Kidney (tissue), 14 donors: ENCODE data around the gene RPL7L1. TPM values are rescaled to one million over a fixed set of nuclear protein-coding genes. Genes with fewer than 3 reads are reported as not detected.

ENCODE experiments used
- DNase-seq, 5 donors: peaks; one replicate each; pipeline ENCODE4 v3.0.0-alpha.2; 2013 to 2020
- FAIRE-seq: peaks from 2 replicates; lab custom pipeline; 2012; peaks lifted over from hg19 to GRCh38; lab: Jason Lieb, UNC
- H3K27ac ChIP-seq, 2 donors: one replicate each; pipeline ENCODE4 v1.7.0; 2013; ENCODE audit warnings: low read depth in 2 of 2, low read length in 2 of 2, inconsistent platforms in 1 of 2
- H3K27me3 ChIP-seq: one replicate; pipeline ENCODE4 v1.7.1; 2013; ENCODE audit warnings: low read length, inconsistent platforms; ENCODE audit not compliant: control insufficient read depth, insufficient read depth
- H3K36me3 ChIP-seq, 3 donors: one replicate each; pipeline versions ENCODE4 v1.7.0 to v1.7.1; 2013; ENCODE audit warnings: low read length in 3 of 3, control low read depth in 1 of 3, inconsistent platforms in 1 of 3; ENCODE audit not compliant: insufficient read depth in 3 of 3, control insufficient read depth in 2 of 3
- H3K4me1 ChIP-seq, 3 donors: one replicate each; pipeline versions ENCODE4 v1.7.0 to v1.7.1; 2013; ENCODE audit warnings: low read length in 3 of 3, inconsistent platforms in 1 of 3, low read depth in 1 of 3; ENCODE audit not compliant: control insufficient read depth in 2 of 3, insufficient read depth in 2 of 3
- H3K4me3 ChIP-seq, 3 donors: one replicate each; pipeline versions ENCODE4 v1.7.0 to v1.8.1; 2013; ENCODE audit warnings: low read length in 3 of 3, control low read depth in 1 of 3, inconsistent platforms in 1 of 3
- H3K9ac ChIP-seq, 3 donors: one replicate each; pipeline versions ENCODE4 v1.7.0 to v1.7.1; 2013; ENCODE audit warnings: low read length in 3 of 3, control low read depth in 1 of 3, inconsistent platforms in 1 of 3
- H3K9me3 ChIP-seq, 3 donors: one replicate each; pipeline versions ENCODE4 v1.7.0 to v1.7.1; 2013; ENCODE audit warnings: low read length in 3 of 3, control low read depth in 1 of 3, inconsistent platforms in 1 of 3; ENCODE audit not compliant: control insufficient read depth in 2 of 3, insufficient read depth in 1 of 3
- CTCF ChIP-seq: IDR thresholded peaks from 3 replicates; pipeline ENCODE4 v1.5.1; 2012; ENCODE audit warnings: mild to moderate bottlenecking, moderate library complexity, borderline replicate concordance; ENCODE audit not compliant: insufficient read depth; ENCODE audit errors: extremely low read depth
- intact Hi-C: fragments of 100-400 bp; cut with DNase I; formaldehyde crosslinking; loops from one replicate; pipeline ENCODE4 v1.11.1; 2022
- polyA plus RNA-seq: library from polyadenylated mRNA; stranded (reverse); fragments of 350-450 nt; fragmentation: Illumina TruSeq; extraction: RNeasy Lipid Tissue Mini Kit (QIAGEN cat#74804); gene quantifications from one replicate; pipeline ENCODE4 v1.2.3, GENCODE V29; 2014; ENCODE audit warnings: low read depth, low replicate concordance; ENCODE audit not compliant: insufficient read depth
- total RNA-seq: library from RNA; stranded (reverse); fragmentation: NEBNext Ultra II Directional; extraction: Animal tissue kit (Norgen Biotek cat#: 25700); gene quantifications from one replicate; pipeline ENCODE4 v1.2.1, GENCODE V29; 2021
- donor health status: control.
- donor health status: control.
- donor health status: control.
- donor health status: control.
- donor health status: control.
- donor health status: DM: yes; HTN: yes; CAD: no.
- donor health status: Normal renal cell carcinoma (clear cell type).

The RPL7L1 gene
- total and polyA plus RNA-seq, 2 donors from 2014 or later, result 47.0 to 80.7 TPM

- Histone ChIP-seq H3K4me3 (no peak overlapping the region), H3K27ac (no peak overlapping the region), H3K9ac (no peak overlapping the region), H3K4me1 (peaks cover 0 to 3% (median 0%) of the 10 kb centered on the region in 3 donors), H3K27me3 (no peaks in the 10 kb centered on the region), H3K36me3 (no peaks in the 10 kb centered on the region), H3K9me3 (no peaks in the 10 kb centered on the region)
- FAIRE-seq (no peak), DNase-seq (peak in 4 of 5 donors; percentile 58 to 81 (median 68))
- TF ChIP-seq CTCF, result no peak
- intact Hi-C loops, result no loop called here
Observed at GRCh38 chr6:42907336-42907735, 27.9 kb downstream of the RPL7L1 start.

- Histone ChIP-seq H3K4me3 (no peak overlapping the region), H3K27me3 (no peaks in the 10 kb centered on the region), H3K27ac (no peak overlapping the region), H3K9ac (no peak overlapping the region), H3K4me1 (peaks cover 0 to 3% (median 0%) of the 10 kb centered on the region in 3 donors), H3K9me3 (no peaks in the 10 kb centered on the region), H3K36me3 (no peaks in the 10 kb centered on the region)
- TF ChIP-seq CTCF, result no peak
- FAIRE-seq (no peak), DNase-seq (no peak)
- intact Hi-C loops, result no loop called here
Observed at GRCh38 chr6:42909835-42910234, 30.4 kb downstream of the RPL7L1 start.

GRCh38 chr6:42911171-42912021 is 32.0 kb downstream of the RPL7L1 start:
- intact Hi-C loops, result no loop called here
- Histone ChIP-seq H3K4me3 (peak overlapping the region in 2 of 3 donors; percentile 20 to 48), H3K4me1 (peaks cover 0 to 3% (median 0%) of the 10 kb centered on the region in 3 donors), H3K9ac (no peak overlapping the region), H3K27me3 (no peaks in the 10 kb centered on the region), H3K9me3 (no peaks in the 10 kb centered on the region), H3K27ac (no peak overlapping the region), H3K36me3 (no peaks in the 10 kb centered on the region)
- peak in 4 of 5 donors; percentile 59 to 72 (median 67) for DNase-seq
- no peak for FAIRE-seq
- TF ChIP-seq CTCF, result no peak
